Fibroblast of pulmonary artery (primary cell): ENCODE measurements around the gene KLHL14.

ENCODE experiments used
- DNase-seq: peaks from one replicate; pipeline ENCODE4 v3.0.0-alpha.2; 2010; ENCODE audit warnings: low read depth
- H3K4me3 ChIP-seq: replicated peaks from 2 replicates; pipeline ENCODE4 v1.5.1; 2011; ENCODE audit warnings: low read depth, mild to moderate bottlenecking, control low read depth, low read length, moderate library complexity
- TF ChIP-seq, protein P1 (sequence below): IDR thresholded peaks from 2 replicates; pipeline ENCODE4 v1.5.1; 2011; ENCODE audit warnings: mild to moderate bottlenecking, control low read depth, low read length, inconsistent platforms; ENCODE audit errors: missing control alignments

KLHL14 gene

GRCh38 chr18:32629292-32629691 is 143.5 kb downstream of the KLHL14 start:
- H3K4me3 ChIP-seq: no peak overlapping the region
- TF ChIP-seq, protein P1, sequence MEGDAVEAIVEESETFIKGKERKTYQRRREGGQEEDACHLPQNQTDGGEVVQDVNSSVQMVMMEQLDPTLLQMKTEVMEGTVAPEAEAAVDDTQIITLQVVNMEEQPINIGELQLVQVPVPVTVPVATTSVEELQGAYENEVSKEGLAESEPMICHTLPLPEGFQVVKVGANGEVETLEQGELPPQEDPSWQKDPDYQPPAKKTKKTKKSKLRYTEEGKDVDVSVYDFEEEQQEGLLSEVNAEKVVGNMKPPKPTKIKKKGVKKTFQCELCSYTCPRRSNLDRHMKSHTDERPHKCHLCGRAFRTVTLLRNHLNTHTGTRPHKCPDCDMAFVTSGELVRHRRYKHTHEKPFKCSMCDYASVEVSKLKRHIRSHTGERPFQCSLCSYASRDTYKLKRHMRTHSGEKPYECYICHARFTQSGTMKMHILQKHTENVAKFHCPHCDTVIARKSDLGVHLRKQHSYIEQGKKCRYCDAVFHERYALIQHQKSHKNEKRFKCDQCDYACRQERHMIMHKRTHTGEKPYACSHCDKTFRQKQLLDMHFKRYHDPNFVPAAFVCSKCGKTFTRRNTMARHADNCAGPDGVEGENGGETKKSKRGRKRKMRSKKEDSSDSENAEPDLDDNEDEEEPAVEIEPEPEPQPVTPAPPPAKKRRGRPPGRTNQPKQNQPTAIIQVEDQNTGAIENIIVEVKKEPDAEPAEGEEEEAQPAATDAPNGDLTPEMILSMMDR: no peak
- no peak for DNase-seq

DNA sequence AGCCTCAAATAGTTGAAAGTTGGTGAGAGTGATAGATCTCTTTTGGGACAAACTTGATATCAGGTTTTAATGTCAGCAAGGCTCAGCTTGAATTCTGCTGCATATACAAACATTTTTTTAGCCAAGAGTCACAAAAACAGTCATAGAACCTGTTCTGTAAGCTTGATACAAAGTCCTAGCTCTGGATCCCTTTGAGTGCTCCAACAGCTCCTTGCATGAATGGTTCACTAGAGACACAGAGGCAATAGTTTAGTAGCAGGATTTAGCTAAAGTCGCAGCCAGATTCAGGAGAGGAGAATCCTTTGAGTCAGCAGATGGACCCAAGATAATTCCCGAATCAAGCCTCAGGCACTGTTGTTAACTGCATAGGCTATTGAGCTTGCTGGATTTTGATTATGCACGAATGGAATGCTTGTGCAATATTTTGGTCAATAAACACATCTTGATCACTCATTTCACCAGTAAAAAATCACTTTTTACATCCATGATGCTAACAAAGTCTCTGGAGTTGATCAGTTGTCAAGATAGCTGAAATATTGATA is 148.6 kb downstream of the KLHL14 start:
- TF ChIP-seq, protein P1: no peak
- DNase-seq: no peak
- H3K4me3 ChIP-seq: no peak overlapping the region

- no peak for DNase-seq
- TF ChIP-seq, protein P1: no peak
- H3K4me3 ChIP-seq: no peak overlapping the region
These were observed 149.3 kb downstream of the KLHL14 start for GRCh38 chr18:32623563-32623962.
